Measurements from ENCODE around the gene ATP6AP1.
"Not testable (repeated sequence)": the region's sequence is repeated elsewhere in the genome, so short reads cannot be mapped to it uniquely, and the experiment has no call there.

- not testable (repeated sequence) for TF ChIP-seq CTCF (conservative IDR thresholded peaks at IDR 0.05); EZH2 (IDR thresholded peaks at IDR 0.05; ENCODE audit: low read depth)
These were observed 39.8 kb upstream of the ATP6AP1 start for GRCh38 chrX:154388649-154389048.
